MM.1S (cell line): ENCODE data around the gene ALG9.

Source experiments
- CTCF ChIP-seq: fragments of 300-600 bp; sonication (generic); IDR thresholded peaks from 2 replicates; pipeline ENCODE4 v1.5.1; 2016; ENCODE audit warnings: antibody characterized with exemption, low read length, mixed read lengths
- EZH2 ChIP-seq: fragments of 300-600 bp; sonication (generic); optimal IDR thresholded peaks from 2 replicates; pipeline ENCODE3; 2017; ENCODE audit warnings: low read depth, mild to moderate bottlenecking, antibody characterized with exemption, low read length, mixed read lengths
- EZH2phosphoT487 ChIP-seq: fragments of 300-600 bp; sonication (generic); IDR thresholded peaks from 2 replicates; pipeline ENCODE4 v1.6.1; 2018; ENCODE audit warnings: antibody characterized with exemption, low read length

GRCh38 chr11:111779118-111779517 lies 92.3 kb downstream of the ALG9 start:
- TF ChIP-seq CTCF (no peak), EZH2 (no peak), EZH2phosphoT487 (no peak)
